ENCODE results near the gene TAS2R60. TPM values are rescaled to one million over a fixed set of nuclear protein-coding genes. Genes with fewer than 3 reads are reported as not detected.
"Not testable (repeated sequence)": the region's sequence is repeated elsewhere in the genome, so short reads cannot be mapped to it uniquely, and the experiment has no call there.

Gene TAS2R60
- total RNA-seq, 1 donor from 2014 or later, result not detected

DNA sequence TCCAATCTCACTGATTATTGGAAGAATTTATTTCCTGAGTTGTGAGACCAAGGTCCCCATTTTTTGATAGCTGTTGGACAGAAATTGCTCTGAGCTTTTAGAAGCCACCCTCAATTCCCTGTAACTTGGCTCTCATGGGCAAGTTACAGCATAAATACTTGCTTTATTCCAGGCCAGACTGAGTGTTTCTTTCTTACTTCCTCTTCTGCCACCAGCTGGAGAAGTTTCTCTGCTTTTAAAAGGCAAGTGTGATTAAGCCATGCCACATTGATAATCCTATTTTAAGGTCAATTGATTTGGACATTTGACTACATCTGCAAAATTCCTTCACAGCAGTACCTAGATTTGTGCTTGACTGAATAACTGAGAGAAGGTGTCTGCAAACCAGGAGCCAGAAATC is 20.3 kb downstream of the TAS2R60 start:
- no peak for DNase-seq (ENCODE audit: low spot score in 2 of 2)
- Histone ChIP-seq H3K9me3 (no peaks in the 10 kb centered on the region), H3K27me3 (no peaks in the 10 kb centered on the region), H3K27ac (no peak overlapping the region), H3K4me3 (no peak overlapping the region), H3K4me1 (no peaks in the 10 kb centered on the region), H3K36me3 (no peaks in the 10 kb centered on the region)
- TF ChIP-seq, protein P1, sequence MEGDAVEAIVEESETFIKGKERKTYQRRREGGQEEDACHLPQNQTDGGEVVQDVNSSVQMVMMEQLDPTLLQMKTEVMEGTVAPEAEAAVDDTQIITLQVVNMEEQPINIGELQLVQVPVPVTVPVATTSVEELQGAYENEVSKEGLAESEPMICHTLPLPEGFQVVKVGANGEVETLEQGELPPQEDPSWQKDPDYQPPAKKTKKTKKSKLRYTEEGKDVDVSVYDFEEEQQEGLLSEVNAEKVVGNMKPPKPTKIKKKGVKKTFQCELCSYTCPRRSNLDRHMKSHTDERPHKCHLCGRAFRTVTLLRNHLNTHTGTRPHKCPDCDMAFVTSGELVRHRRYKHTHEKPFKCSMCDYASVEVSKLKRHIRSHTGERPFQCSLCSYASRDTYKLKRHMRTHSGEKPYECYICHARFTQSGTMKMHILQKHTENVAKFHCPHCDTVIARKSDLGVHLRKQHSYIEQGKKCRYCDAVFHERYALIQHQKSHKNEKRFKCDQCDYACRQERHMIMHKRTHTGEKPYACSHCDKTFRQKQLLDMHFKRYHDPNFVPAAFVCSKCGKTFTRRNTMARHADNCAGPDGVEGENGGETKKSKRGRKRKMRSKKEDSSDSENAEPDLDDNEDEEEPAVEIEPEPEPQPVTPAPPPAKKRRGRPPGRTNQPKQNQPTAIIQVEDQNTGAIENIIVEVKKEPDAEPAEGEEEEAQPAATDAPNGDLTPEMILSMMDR (IDR thresholded peaks at IDR 0.05), result no peak
- intact Hi-C loops (cut with DNase I), result no loop called here

DNA sequence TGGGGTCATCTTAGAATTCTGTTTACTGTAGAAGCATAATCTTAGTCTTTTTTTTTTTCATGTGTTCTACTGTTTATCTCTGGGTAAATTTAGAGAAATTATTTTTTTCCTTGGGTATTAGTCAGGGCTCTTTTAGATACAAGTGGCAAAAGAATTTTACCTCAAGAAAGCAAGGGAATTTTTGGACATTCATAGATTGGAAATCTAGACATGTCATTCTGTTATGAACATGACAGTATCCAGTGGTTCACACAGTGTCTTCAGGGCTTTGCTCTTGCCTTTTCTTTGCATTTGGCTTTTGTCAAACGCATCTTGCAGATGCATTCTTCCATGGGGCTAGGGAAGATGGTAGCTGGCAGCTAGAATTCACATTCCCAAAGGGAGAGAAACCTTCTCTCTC is 20.7 kb downstream of the TAS2R60 start:
- H3K9me3 ChIP-seq, result no peaks in the 10 kb centered on the region
- intact Hi-C loops (cut with DNase I), result no loop called here
- no peaks in the 10 kb centered on the region for H3K27me3 ChIP-seq
- no peak overlapping the region for H3K4me3 ChIP-seq
- TF ChIP-seq, protein P1 (IDR thresholded peaks at IDR 0.05), result no peak
- H3K36me3 ChIP-seq, result no peaks in the 10 kb centered on the region
- no peaks in the 10 kb centered on the region for H3K4me1 ChIP-seq
- H3K27ac ChIP-seq, result no peak overlapping the region
- no peak for DNase-seq (ENCODE audit: low spot score in 2 of 2)

DNA sequence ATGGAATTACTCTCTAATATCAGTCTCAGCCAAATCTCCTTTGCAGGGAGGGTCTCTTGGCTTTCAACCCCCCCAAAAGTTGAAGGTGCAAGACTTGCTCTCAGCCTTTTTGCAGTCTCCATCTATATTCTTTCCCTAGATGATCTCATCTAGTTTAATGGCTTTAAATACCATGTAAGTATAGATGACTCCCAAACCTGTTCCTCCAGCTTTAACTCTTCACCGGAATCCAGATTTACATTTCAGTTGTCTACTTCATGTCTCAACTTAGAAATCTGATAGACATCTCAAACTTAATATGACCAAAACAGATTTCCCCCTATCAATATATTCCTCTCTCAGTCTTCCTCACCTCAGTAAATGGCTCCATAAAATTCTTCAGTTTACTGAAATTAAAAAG is 24.5 kb downstream of the TAS2R60 start:
- no peaks in the 10 kb centered on the region for H3K27me3 ChIP-seq
- TF ChIP-seq, protein P1 (IDR thresholded peaks at IDR 0.05), result no peak
- intact Hi-C loops (cut with DNase I), result no loop called here
- H3K27ac ChIP-seq, result no peak overlapping the region
- no peak for DNase-seq (ENCODE audit: low spot score in 2 of 2)
- no peak overlapping the region for H3K4me3 ChIP-seq
- H3K9me3 ChIP-seq, result no peaks in the 10 kb centered on the region
- no peaks in the 10 kb centered on the region for H3K36me3 ChIP-seq
- H3K4me1 ChIP-seq, result no peaks in the 10 kb centered on the region

DNA sequence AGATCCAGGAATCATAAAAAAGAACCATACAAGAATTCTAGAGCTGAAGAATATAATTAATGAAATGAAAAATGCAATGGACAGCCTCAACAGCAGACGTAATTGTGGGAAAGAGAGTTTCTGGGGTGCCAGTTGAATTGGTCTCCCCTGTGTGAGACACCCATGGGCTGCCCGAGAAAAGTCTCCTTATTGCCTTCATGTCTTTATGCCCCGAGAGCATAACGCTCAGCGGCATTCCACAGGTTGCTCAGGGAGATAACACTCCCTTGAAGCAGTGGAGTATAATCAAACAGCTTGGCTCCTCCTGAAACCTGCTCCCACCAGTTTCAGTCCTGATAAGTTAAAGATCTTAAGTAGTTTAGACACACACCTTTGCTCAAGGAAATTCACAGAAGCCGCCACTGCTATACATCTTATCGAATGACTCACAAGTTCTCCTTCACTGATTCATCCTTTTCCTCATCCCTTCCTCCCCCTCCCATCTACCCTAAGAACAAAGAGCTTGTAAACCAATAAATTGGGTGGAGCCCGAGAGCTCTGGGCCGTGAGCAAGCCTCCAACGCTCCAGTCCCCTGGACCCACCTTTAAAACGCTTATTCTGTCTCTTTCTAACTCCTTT is 28.9 kb downstream of the TAS2R60 start:
- intact Hi-C loops (cut with DNase I); H3K27me3 ChIP-seq; H3K4me3 ChIP-seq; H3K4me1 ChIP-seq; H3K36me3 ChIP-seq; H3K9me3 ChIP-seq; H3K27ac ChIP-seq; DNase-seq (ENCODE audit: low spot score in 2 of 2): not testable (repeated sequence)

DNA sequence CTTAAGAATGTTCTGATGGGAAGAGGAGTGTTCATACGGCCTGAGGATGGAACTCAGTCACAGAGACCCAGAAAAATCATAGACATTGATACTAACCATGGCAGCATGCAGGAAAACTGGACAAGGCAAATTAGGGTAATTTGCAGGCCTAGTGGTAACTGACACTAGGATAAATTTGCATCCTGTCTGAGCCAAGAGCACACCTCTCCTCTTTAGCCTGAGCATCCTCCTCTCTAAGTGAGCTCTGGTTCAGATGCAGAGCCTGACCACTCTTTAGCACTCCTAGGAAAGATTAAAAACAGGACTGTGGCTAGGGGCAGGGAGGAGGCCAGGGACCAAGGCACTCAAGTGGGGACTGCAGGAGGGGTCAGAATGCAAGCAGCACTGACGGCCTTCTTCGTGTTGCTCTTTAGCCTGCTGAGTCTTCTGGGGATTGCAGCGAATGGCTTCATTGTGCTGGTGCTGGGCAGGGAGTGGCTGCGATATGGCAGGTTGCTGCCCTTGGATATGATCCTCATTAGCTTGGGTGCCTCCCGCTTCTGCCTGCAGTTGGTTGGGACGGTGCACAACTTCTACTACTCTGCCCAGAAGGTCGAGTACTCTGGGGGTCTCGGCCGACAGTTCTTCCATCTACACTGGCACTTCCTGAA is 34.4 kb downstream of the TAS2R60 start, which contains the start of gene TAS2R41:
TSS of gene TAS2R41 (plus strand) at position 373 of the 650 bp plus-strand sequence. CDS start at position 373, 0 bp downstream.
- Histone ChIP-seq H3K4me1 (no peaks in the 10 kb centered on the region), H3K36me3 (no peaks in the 10 kb centered on the region), H3K27me3 (no peaks in the 10 kb centered on the region), H3K9me3 (no peaks in the 10 kb centered on the region), H3K27ac (no peak within 1 kb of the TSS), H3K4me3 (no peak within 1 kb of the TSS)
- TF ChIP-seq, protein P1 (IDR thresholded peaks at IDR 0.05), result no peak
- intact Hi-C loops (cut with DNase I), result no loop called here
- no peak for DNase-seq (ENCODE audit: low spot score in 2 of 2)

DNA sequence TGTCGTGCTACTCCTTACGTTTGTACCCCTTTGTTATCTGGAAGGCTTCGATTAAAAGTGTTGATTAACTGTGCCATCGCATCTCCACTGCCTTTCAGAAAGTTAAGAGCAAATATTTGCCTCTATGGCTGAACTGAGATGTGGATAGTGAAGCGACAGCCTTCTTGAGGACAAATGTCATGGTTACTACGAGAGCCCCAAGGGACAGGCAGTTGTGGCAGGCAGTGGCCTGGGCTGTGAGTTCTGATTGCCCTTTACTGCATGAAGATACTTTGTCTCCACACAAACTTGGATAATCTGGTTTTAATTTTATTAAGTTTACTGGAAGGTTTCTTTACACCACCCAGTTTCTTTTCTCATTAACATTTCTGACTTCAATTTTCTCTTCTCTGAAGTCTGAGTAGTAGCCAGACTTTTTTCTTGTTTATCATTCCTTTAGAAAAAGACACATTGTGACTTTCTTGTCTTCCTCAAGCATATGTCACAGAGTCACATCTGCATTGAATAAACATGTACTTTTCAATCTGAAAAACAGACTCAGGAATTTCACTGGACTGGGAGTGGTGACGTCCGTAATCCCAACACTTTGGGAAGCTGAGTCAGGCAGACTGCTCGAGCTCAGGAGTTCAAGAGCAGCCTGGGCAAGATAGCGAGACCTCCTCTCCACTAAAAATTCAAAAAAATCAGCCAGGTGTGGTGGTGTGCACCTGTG is 36.0 kb downstream of the TAS2R60 start:
- no peak overlapping the region for H3K4me3 ChIP-seq
- TF ChIP-seq, protein P1 (IDR thresholded peaks at IDR 0.05), result no peak
- intact Hi-C loops (cut with DNase I), result no loop called here
- no peak for DNase-seq (ENCODE audit: low spot score in 2 of 2)
- H3K36me3 ChIP-seq, result no peaks in the 10 kb centered on the region
- H3K27ac ChIP-seq, result no peak overlapping the region
- H3K9me3 ChIP-seq, result no peaks in the 10 kb centered on the region
- no peaks in the 10 kb centered on the region for H3K4me1 ChIP-seq
- no peaks in the 10 kb centered on the region for H3K27me3 ChIP-seq
